Neuronal stem cell (in vitro differentiated cells): ENCODE results near the gene LDLRAD3.

Experiments used
- DNase-seq: peaks from one replicate; pipeline ENCODE4 v3.0.0-alpha.2; 2013; ENCODE audit warnings: low spot score
- H2AFZ ChIP-seq: one replicate; pipeline ENCODE4 v1.6.1; 2013; ENCODE audit warnings: mild to moderate bottlenecking, low read length, inconsistent platforms
- H2AK5ac ChIP-seq: 2 replicates; pipeline ENCODE4 v1.6.1; 2013; ENCODE audit warnings: low read depth, mild to moderate bottlenecking, inconsistent platforms, low read length, moderate library complexity, mixed read lengths
- H2BK120ac ChIP-seq: 2 replicates; pipeline ENCODE4 v1.6.1; 2013; ENCODE audit warnings: low read depth, mild to moderate bottlenecking, inconsistent platforms, low read length, moderate library complexity, mixed read lengths
- H2BK12ac ChIP-seq: one replicate; pipeline ENCODE4 v1.6.1; 2013; ENCODE audit warnings: low read length, inconsistent platforms
- H2BK15ac ChIP-seq: 2 replicates; pipeline ENCODE4 v1.6.1; 2013; ENCODE audit warnings: mild to moderate bottlenecking, low read length, inconsistent platforms, mixed read lengths
- H2BK5ac ChIP-seq: one replicate; pipeline ENCODE4 v1.6.1; 2013; ENCODE audit warnings: inconsistent platforms, mild to moderate bottlenecking, low read length, moderate library complexity
- H3K14ac ChIP-seq: one replicate; pipeline ENCODE4 v1.6.1; 2013; ENCODE audit warnings: low read length, inconsistent platforms
- H3K18ac ChIP-seq: 2 replicates; pipeline ENCODE4 v1.6.1; 2013; ENCODE audit warnings: low read length, inconsistent platforms
- H3K23ac ChIP-seq: 2 replicates; pipeline ENCODE4 v1.6.1; 2013; ENCODE audit warnings: low read depth, mild to moderate bottlenecking, mixed read lengths, low read length, inconsistent platforms; ENCODE audit not compliant: poor library complexity
- H3K27ac ChIP-seq: replicated peaks from 3 replicates; pipeline ENCODE4 v1.5.1; 2013; ENCODE audit warnings: low read length, inconsistent platforms
- H3K27me3 ChIP-seq, 3 experiments: 2 replicates each; pipeline ENCODE4 v1.6.1; 2013; ENCODE audit warnings: low read length in 3 of 3, mild to moderate bottlenecking in 2 of 3, inconsistent platforms in 1 of 3, low read depth in 1 of 3, mixed read lengths in 1 of 3, moderate library complexity in 1 of 3; ENCODE audit not compliant: control insufficient read depth in 3 of 3, insufficient read depth in 3 of 3
- H3K36me3 ChIP-seq, 2 donors: replicated peaks in 1 of 2; 2 replicates each; pipeline ENCODE4 v1.6.1; 2013; ENCODE audit warnings: low read length in 2 of 2; ENCODE audit not compliant: control insufficient read depth in 2 of 2, insufficient read depth in 2 of 2
- H3K4ac ChIP-seq: 2 replicates; pipeline ENCODE4 v1.6.1; 2013; ENCODE audit warnings: inconsistent platforms, mild to moderate bottlenecking, low read length, moderate library complexity
- H3K4me1 ChIP-seq, 2 donors: 1 replicate in 1 of 2; 2 replicates in 1 of 2; pipeline ENCODE4 v1.6.1; 2013; ENCODE audit warnings: low read length in 2 of 2, low read depth in 1 of 2; ENCODE audit not compliant: control insufficient read depth in 2 of 2, insufficient read depth in 1 of 2
- H3K4me2 ChIP-seq: one replicate; pipeline ENCODE4 v1.6.1; 2013; ENCODE audit warnings: mild to moderate bottlenecking, low read length, inconsistent platforms; ENCODE audit not compliant: insufficient read depth, poor library complexity, severe bottlenecking
- H3K4me3 ChIP-seq, 2 donors: 2 replicates each; pipeline ENCODE4 v1.5.1; 2013; ENCODE audit warnings: low read length in 2 of 2, mild to moderate bottlenecking in 2 of 2, inconsistent platforms in 1 of 2, moderate library complexity in 1 of 2
- H3K79me1 ChIP-seq: one replicate; pipeline ENCODE4 v1.6.1; 2013; ENCODE audit warnings: low read depth, mild to moderate bottlenecking, inconsistent platforms, low read length, moderate library complexity
- H3K9ac ChIP-seq: one replicate; pipeline ENCODE4 v1.6.1; 2013; ENCODE audit warnings: mild to moderate bottlenecking, low read depth, low read length, inconsistent platforms; ENCODE audit not compliant: poor library complexity
- H3K9me3 ChIP-seq, 2 donors: replicated peaks in 1 of 2; 2 replicates each; pipeline versions ENCODE3 to v1.6.1; 2013; ENCODE audit warnings: low read length in 2 of 2, mild to moderate bottlenecking in 2 of 2, inconsistent platforms in 1 of 2, low read depth in 1 of 2, mixed read lengths in 1 of 2, moderate library complexity in 1 of 2; ENCODE audit not compliant: control insufficient read depth in 2 of 2, insufficient read depth in 1 of 2
- H4K8ac ChIP-seq: one replicate; pipeline ENCODE4 v1.6.1; 2013; ENCODE audit warnings: low read depth, mild to moderate bottlenecking, inconsistent platforms, low read length, moderate library complexity
- H4K91ac ChIP-seq: one replicate; pipeline ENCODE4 v1.6.1; 2013; ENCODE audit warnings: low read length, low read depth, mild to moderate bottlenecking, inconsistent platforms; ENCODE audit not compliant: poor library complexity
- WGBS, 2 donors: extraction: QIAGEN DNeasy Blood & Tissue Kit; methylation state at CpG; one replicate each; pipeline ENCODE4 v1.1.7; 2013; ENCODE audit warnings: missing lambda C conversion rate in 2 of 2, mixed read lengths in 1 of 2; ENCODE audit not compliant: insufficient read length in 2 of 2, insufficient replicate concordance in 1 of 2; ENCODE audit errors: extremely low coverage in 2 of 2; 5-methylcytosine and 5-hydroxymethylcytosine counted together

Gene LDLRAD3

GRCh38 chr11:36102868-36103267 lies 159.0 kb downstream of the LDLRAD3 start:
- Histone ChIP-seq H3K27ac (no peak overlapping the region), H3K27me3 (no peaks in the 10 kb centered on the region), H3K18ac (no peak overlapping the region)

GRCh38 chr11:36103933-36104530 lies 160.2 kb downstream of the LDLRAD3 start:
- DNase-seq, result no peak
- no peak overlapping the region for H3K4me3 ChIP-seq
- H2AFZ ChIP-seq, result no peak overlapping the region

More at GRCh38 chr11:36102868-36103267, 159.0 kb downstream of the LDLRAD3 start:
- Histone ChIP-seq H2BK12ac (no peak overlapping the region), H2BK5ac (no peak overlapping the region), H2BK15ac (no peak overlapping the region), H3K79me1 (peaks cover 2% of the 10 kb centered on the region), H2AFZ (no peak overlapping the region), H2BK120ac (no peak overlapping the region), H3K23ac (no peak overlapping the region), H4K8ac (no peak overlapping the region), H3K4me2 (no peak overlapping the region), H3K36me3 (peaks cover 6 to 78% of the 10 kb centered on the region in 2 donors), H3K9me3 (peaks cover 0 to 11% of the 10 kb centered on the region in 2 donors), H4K91ac (no peak overlapping the region), H3K4me1 (peaks cover 13 to 26% of the 10 kb centered on the region in 2 donors), H3K4me3 (no peak overlapping the region), H2AK5ac (no peak overlapping the region), H3K9ac (no peak overlapping the region), H3K4ac (no peak overlapping the region), H3K14ac (no peak overlapping the region)
- WGBS, 2 donors, result no CpG with 5 or more reads among the region's 5 CpGs
- no peak for DNase-seq

GRCh38 chr11:36104660-36104992 lies 160.8 kb downstream of the LDLRAD3 start:
- Histone ChIP-seq H3K36me3 (peaks cover 6 to 60% of the 10 kb centered on the region in 2 donors), H3K27me3 (no peaks in the 10 kb centered on the region), H3K4ac (no peak overlapping the region), H2AFZ (no peak overlapping the region), H2BK15ac (no peak overlapping the region), H2BK12ac (no peak overlapping the region), H3K14ac (no peak overlapping the region), H4K8ac (no peak overlapping the region), H3K27ac (peak overlapping the region; percentile 96), H2BK5ac (no peak overlapping the region), H3K79me1 (peaks cover 2% of the 10 kb centered on the region), H2AK5ac (peak overlapping the region; percentile 77), H3K18ac (no peak overlapping the region), H3K23ac (no peak overlapping the region), H3K4me2 (no peak overlapping the region), H2BK120ac (no peak overlapping the region), H3K4me1 (peaks cover 22 to 33% of the 10 kb centered on the region in 2 donors), H4K91ac (peak overlapping the region; percentile 76), H3K4me3 (no peak overlapping the region), H3K9ac (no peak overlapping the region), H3K9me3 (peaks cover 0 to 11% of the 10 kb centered on the region in 2 donors)
- DNase-seq, result no peak
- WGBS, 2 donors, result no CpG with 5 or more reads among the region's 4 CpGs

More at GRCh38 chr11:36103933-36104530, 160.2 kb downstream of the LDLRAD3 start:
- peak overlapping the region; percentile 15 for H2BK5ac ChIP-seq
- H3K4me1 ChIP-seq, result peaks cover 16 to 29% of the 10 kb centered on the region in 2 donors
- H4K91ac ChIP-seq, result peak overlapping the region; percentile 66
- H2BK120ac ChIP-seq, result peak overlapping the region; percentile 34
- H3K27me3 ChIP-seq, result no peaks in the 10 kb centered on the region
- H3K36me3 ChIP-seq, result peaks cover 6 to 66% of the 10 kb centered on the region in 2 donors
- H3K4ac ChIP-seq, result no peak overlapping the region
- no CpG with 5 or more reads among the region's 11 CpGs for WGBS, 2 donors
- H3K4me2 ChIP-seq, result no peak overlapping the region
- peak overlapping the region; percentile 50 for H2BK15ac ChIP-seq
- H2AK5ac ChIP-seq, result peak overlapping the region; percentile 77
- H3K18ac ChIP-seq, result peak overlapping the region; percentile 82
- peaks cover 0 to 11% of the 10 kb centered on the region in 2 donors for H3K9me3 ChIP-seq
- H3K9ac ChIP-seq, result no peak overlapping the region
- no peak overlapping the region for H2BK12ac ChIP-seq
- peak overlapping the region; percentile 96 for H3K27ac ChIP-seq
- H4K8ac ChIP-seq, result peak overlapping the region; percentile 83
- no peak overlapping the region for H3K14ac ChIP-seq
- H3K23ac ChIP-seq, result no peak overlapping the region
- H3K79me1 ChIP-seq, result peaks cover 2% of the 10 kb centered on the region

- no peak overlapping the region for H2AFZ ChIP-seq
- no peak overlapping the region for H2BK120ac ChIP-seq
- peak overlapping the region; percentile 3 for H2BK12ac ChIP-seq
- H3K9me3 ChIP-seq, result peaks cover 0 to 11% of the 10 kb centered on the region in 2 donors
- H3K9ac ChIP-seq, result no peak overlapping the region
- peaks cover 2% of the 10 kb centered on the region for H3K79me1 ChIP-seq
- H3K18ac ChIP-seq, result peak overlapping the region; percentile 61
- no CpG with 5 or more reads among the region's 9 CpGs for WGBS, 2 donors
- peak overlapping the region; percentile 26 for H2AK5ac ChIP-seq
- peak overlapping the region; percentile 6 for H4K91ac ChIP-seq
- H3K27ac ChIP-seq, result peak overlapping the region; percentile 96
- no peak overlapping the region for H3K23ac ChIP-seq
- no peaks in the 10 kb centered on the region for H3K27me3 ChIP-seq
- no peak overlapping the region for H2BK15ac ChIP-seq
- peaks cover 2 to 47% of the 10 kb centered on the region in 2 donors for H3K36me3 ChIP-seq
- DNase-seq, result no peak
- H3K14ac ChIP-seq, result no peak overlapping the region
- H3K4ac ChIP-seq, result no peak overlapping the region
- peaks cover 35 to 41% of the 10 kb centered on the region in 2 donors for H3K4me1 ChIP-seq
- no peak overlapping the region for H3K4me2 ChIP-seq
- no peak overlapping the region for H4K8ac ChIP-seq
- H2BK5ac ChIP-seq, result peak overlapping the region; percentile 63
- no peak overlapping the region for H3K4me3 ChIP-seq
These were observed 162.1 kb downstream of the LDLRAD3 start for GRCh38 chr11:36105743-36106581.
